ENCODE results near the gene SLC37A4.

DNA sequence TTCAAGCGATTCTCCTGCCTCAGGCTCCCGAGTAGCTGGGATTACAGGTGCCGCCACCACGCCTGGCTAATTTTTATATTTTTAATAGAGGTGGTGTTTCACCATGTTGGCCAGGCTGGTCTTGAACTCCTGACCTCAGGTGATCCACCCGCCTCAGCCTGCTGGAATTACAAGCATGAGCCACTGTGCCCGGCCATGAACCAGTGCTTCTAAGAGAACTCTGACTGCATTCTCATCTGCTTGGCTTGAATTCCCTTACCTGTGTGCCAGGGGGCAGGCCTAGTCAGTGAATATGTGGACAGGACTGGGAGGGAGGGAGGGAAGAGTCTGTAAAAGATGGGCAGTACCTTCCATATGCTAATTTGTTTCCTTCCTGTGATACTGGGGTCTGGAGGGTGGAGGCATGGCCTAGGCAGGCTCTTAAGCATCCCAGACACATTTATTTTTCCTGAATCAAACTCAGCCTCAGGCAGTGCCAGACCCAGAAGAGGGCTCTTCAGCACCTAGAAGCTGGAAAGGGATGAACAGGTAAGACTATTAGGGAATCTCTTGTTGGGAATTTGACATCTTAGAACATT lies 19.1 kb downstream of the SLC37A4 start:
- TF ChIP-seq, protein P1, sequence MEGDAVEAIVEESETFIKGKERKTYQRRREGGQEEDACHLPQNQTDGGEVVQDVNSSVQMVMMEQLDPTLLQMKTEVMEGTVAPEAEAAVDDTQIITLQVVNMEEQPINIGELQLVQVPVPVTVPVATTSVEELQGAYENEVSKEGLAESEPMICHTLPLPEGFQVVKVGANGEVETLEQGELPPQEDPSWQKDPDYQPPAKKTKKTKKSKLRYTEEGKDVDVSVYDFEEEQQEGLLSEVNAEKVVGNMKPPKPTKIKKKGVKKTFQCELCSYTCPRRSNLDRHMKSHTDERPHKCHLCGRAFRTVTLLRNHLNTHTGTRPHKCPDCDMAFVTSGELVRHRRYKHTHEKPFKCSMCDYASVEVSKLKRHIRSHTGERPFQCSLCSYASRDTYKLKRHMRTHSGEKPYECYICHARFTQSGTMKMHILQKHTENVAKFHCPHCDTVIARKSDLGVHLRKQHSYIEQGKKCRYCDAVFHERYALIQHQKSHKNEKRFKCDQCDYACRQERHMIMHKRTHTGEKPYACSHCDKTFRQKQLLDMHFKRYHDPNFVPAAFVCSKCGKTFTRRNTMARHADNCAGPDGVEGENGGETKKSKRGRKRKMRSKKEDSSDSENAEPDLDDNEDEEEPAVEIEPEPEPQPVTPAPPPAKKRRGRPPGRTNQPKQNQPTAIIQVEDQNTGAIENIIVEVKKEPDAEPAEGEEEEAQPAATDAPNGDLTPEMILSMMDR (IDR thresholded peaks at IDR 0.05; ENCODE audit: low read depth, low read length, poor library complexity, severe bottlenecking), result no peak
- TF ChIP-seq EZH2phosphoT487 (IDR thresholded peaks at IDR 0.05; ENCODE audit: borderline replicate concordance, low read length), result no peak

Data from DOHH2 (cell line).